Motor neuron (in vitro differentiated cells): ENCODE data around the gene NCKAP5. TPM values are rescaled to one million over a fixed set of nuclear protein-coding genes. Genes with fewer than 3 reads are reported as not detected.

ENCODE experiments used
- ATAC-seq, 8 experiments: fragments of 200-7000 bp; cut with Tn5 transposase; replicated peaks in 6 of 8; 2 replicates each; pipeline ENCODE4 v1.8.0; 2021; ENCODE audit warnings: mild to moderate bottlenecking in 8 of 8, moderate library complexity in 8 of 8
- H3K27ac ChIP-seq, 2 donors: fragments of 250-450 bp; sonication (Bioruptor Pico); 2 replicates each; pipeline ENCODE4 v1.9.0; 2021; ENCODE audit warnings: antibody characterized with exemption in 2 of 2, mild to moderate bottlenecking in 2 of 2, moderate library complexity in 1 of 2
- H3K4me1 ChIP-seq, 2 donors: fragments of 250-450 bp; sonication (Bioruptor Pico); replicated peaks in 1 of 2; 2 replicates each; pipeline ENCODE4 v1.6.1; 2021; ENCODE audit warnings: antibody characterized with exemption in 2 of 2, mild to moderate bottlenecking in 2 of 2, moderate library complexity in 1 of 2
- H3K4me3 ChIP-seq, 5 donors: fragments of 250-450 bp; sonication (Bioruptor Pico); 2 replicates each; pipeline ENCODE4 v1.9.0; 2021; ENCODE audit warnings: antibody characterized with exemption in 5 of 5, mild to moderate bottlenecking in 5 of 5, moderate library complexity in 4 of 5
- WGBS, 10 experiments: fragments of 450-650 bp; shearing (Covaris generic); methylation state at CpG; one replicate each; pipeline ENCODE4 v1.0.0; 2022; 5-methylcytosine and 5-hydroxymethylcytosine counted together
- in situ Hi-C, 9 experiments: fragments of 400-800 bp; cut with MboI; loops; one replicate each; pipeline ENCODE4 v1.15.0; 2021; ENCODE audit warnings: low sequenced_read_pairs in 9 of 9, low pct_unique_long_range_greater_than_20kb in 2 of 9; ENCODE audit not compliant: unreplicated experiment in 9 of 9
- total RNA-seq, 8 experiments: library from RNA; unstranded; fragments of 300-600 nt; gene quantifications; 2 replicates each; pipeline versions ENCODE4 v1.2.3 to v1.2.4, GENCODE V29; 2022

The NCKAP5 gene
- total RNA-seq, 8 experiments from 2014 or later: 0.66 to 16.2 (median 5.9) TPM

DNA sequence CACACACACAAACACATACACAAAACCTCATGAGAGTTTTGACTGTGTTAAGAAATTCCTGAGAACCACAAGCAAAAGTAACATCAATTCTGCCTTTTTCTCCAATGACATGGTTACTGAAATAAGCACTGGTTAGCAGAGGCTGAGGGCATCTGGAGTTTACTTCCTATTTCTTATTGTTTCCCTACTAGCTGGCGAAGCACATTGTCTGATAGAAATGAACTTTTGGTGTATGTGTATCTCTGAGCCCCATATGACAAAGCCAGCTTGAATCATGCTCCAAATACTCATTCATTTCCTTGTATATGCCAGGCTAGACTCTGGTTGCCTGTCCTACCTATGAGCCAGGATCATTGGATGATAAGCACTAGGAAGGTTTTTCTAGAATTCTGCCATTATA lies 203.1 kb downstream of the NCKAP5 start:
- 67 to 100% (median 85%) methylated on average over 1 of the region's 1 CpG; no CpG with 5 or more reads in 2 of the 10 experiments for WGBS, 10 experiments
- no peak for ATAC-seq
- in situ Hi-C loops: no loop called here

DNA sequence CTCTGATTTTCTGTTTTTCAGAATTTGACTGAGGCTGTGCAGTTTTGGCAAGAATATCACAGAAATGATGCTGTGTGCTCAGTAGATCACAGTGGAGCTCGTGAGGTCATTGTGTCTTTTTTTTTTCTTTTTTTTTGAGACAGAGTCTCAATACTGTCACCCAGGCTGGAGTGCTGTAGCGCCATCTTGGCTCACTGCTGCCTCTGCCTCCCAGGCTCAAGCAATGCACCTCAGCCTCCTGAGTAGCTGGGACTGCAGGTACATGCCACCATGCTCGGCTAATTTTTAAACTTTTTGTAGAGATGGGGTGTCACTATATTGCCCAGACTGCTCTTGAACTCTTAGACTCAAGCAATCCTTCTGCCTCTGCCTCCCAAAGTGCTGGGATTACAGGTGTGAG lies 203.6 kb downstream of the NCKAP5 start:
- H3K4me3 ChIP-seq: no peak overlapping the region
- H3K4me1 ChIP-seq: peaks cover 41 to 50% of the 10 kb centered on the region in 2 donors
- H3K27ac ChIP-seq: no peak overlapping the region
- WGBS, 10 experiments: 17 to 100% (median 90%) methylated on average over 1 to 3 of the region's 3 CpGs; no CpG with 5 or more reads in 1 of the 10 experiments
- no peak for ATAC-seq
- in situ Hi-C loops: no loop called here

More for the DNA sequence above, 203.1 kb downstream of the NCKAP5 start:
- no peak overlapping the region for H3K27ac ChIP-seq
- peaks cover 42 to 52% of the 10 kb centered on the region in 2 donors for H3K4me1 ChIP-seq
- no peak overlapping the region for H3K4me3 ChIP-seq

DNA sequence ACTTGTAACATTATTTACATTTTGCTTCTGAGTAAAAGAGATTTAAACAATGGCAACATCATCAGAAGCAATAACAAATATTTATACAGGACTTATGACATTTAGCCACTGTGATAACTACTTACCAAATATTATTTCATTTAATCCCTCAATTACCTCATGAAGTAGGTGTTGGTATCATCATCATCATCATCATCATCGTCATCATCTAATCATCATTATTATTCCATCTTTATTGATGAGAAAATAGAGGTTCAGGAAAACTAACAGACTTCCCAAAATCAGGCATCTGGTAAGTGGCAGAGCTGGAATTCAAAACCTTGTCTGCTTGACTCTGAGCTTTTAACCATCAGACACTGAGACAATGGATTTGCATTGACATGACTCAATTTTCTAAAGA lies 204.4 kb downstream of the NCKAP5 start:
- in situ Hi-C loops: no loop called here
- Histone ChIP-seq H3K4me3 (no peak overlapping the region), H3K27ac (no peak overlapping the region), H3K4me1 (peaks cover 39 to 49% of the 10 kb centered on the region in 2 donors)
- no peak for ATAC-seq
- WGBS, 10 experiments: 57 to 100% (median 90%) methylated on average over 1 of the region's 1 CpG; no CpG with 5 or more reads in 2 of the 10 experiments

DNA sequence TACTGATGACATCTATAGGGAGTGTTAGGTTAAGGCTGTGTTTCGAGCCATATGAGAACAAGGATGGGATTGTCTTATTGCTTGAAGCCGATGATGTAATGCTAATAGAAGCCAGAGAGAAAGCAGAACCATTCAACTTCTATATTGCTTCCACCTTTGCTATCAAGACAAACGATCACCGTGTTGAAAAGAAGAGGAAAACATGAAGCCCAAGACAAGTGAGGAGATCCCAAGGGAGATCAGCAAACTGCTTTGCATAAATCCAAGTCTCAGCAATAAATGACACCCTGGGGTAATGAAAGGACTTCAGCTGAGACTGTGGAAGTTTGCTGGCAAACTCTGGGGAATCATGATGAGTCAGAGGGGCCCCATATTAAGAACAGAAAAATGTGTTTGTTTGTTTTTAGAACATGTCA lies 206.2 kb downstream of the NCKAP5 start:
- H3K27ac ChIP-seq: no peak overlapping the region
- H3K4me3 ChIP-seq: no peak overlapping the region
- peaks cover 27 to 34% of the 10 kb centered on the region in 2 donors for H3K4me1 ChIP-seq
- ATAC-seq: peak; percentile 73 to 96 (median 94)
- WGBS, 10 experiments: 2 to 40% (median 23%) methylated on average over 2 to 4 of the region's 4 CpGs; no CpG with 5 or more reads in 1 of the 10 experiments
- in situ Hi-C loops: no loop called here

DNA sequence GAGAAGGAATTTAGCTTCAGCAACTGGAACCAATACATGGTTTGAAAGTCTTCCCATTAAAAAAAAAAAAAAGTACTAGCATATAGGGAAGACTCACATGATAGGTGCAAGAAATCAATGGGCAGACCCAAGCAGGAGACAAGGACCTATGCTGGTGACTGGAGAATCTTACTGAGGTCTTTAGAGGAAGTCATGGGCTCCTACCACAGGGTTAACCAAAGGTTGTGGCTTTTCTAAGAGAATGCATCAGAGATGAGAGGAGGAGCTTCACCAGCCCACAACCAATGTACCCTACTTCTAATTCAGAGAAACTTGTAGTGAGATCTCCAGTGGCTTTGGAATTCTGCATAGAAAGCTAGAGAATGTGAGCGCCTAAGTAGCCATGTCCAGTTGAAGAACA lies 207.4 kb downstream of the NCKAP5 start:
- 83 to 100% (median 100%) methylated on average over 1 of the region's 1 CpG for WGBS, 10 experiments

DNA sequence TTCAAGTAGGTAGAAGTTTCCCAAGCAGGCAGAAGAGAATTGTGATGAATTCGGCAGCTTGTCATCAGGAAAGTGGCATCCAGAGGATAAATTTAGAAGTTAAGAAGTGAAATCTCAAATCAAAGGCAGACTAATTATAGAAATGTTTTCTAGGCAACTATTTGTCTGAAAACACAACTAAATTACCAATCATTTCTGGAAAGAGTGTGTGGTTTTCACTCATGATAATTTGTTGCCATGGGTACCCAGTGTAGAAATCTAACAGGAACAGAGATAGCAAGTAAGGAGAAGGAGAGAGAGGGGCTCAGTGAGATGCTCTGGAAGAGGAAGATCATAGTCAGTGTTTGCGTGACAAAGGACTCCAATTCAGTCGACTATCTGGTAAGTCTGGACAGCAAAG lies 208.1 kb downstream of the NCKAP5 start:
- peak in 1 of 8 experiments; percentile 25 for ATAC-seq
- no peak overlapping the region for H3K27ac ChIP-seq
- H3K4me1 ChIP-seq: peaks cover 24 to 34% of the 10 kb centered on the region in 2 donors
- H3K4me3 ChIP-seq: no peak overlapping the region
- in situ Hi-C loops: no loop called here
- WGBS, 10 experiments: 0 to 67% (median 45%) methylated on average over 1 to 3 of the region's 3 CpGs; no CpG with 5 or more reads in 1 of the 10 experiments

More for the DNA sequence above, 207.4 kb downstream of the NCKAP5 start:
- in situ Hi-C loops: no loop called here
- Histone ChIP-seq H3K27ac (no peak overlapping the region), H3K4me3 (no peak overlapping the region), H3K4me1 (peaks cover 24 to 34% of the 10 kb centered on the region in 2 donors)
- ATAC-seq: no peak

DNA sequence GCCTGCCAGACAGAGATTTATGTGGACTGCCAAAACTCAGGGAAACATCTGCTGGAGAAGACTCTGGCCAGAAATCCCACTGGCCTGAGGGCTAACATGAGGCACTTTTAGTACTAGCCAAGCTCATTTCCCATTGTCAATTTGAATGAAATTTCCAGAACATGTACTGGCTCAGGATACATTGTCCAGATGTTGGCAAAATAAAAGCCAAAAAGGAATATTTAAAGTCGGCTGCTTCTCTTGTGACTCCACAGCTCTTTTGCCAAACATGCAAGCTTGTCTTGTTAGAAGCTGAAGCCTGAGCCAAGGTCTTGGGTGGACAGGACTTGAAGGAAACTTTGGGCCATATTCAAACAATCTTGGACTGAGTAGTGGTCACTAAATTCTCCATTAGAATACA lies 215.5 kb downstream of the NCKAP5 start:
- WGBS, 10 experiments: 0 to 100% (median 67%) methylated on average over 1 of the region's 1 CpG; no CpG with 5 or more reads in 3 of the 10 experiments
- H3K4me3 ChIP-seq: no peak overlapping the region
- H3K4me1 ChIP-seq: no peaks in the 10 kb centered on the region
- in situ Hi-C loops: no loop called here
- H3K27ac ChIP-seq: no peak overlapping the region
- peak in 3 of 8 experiments; percentile 41 to 94 (median 67) for ATAC-seq

DNA sequence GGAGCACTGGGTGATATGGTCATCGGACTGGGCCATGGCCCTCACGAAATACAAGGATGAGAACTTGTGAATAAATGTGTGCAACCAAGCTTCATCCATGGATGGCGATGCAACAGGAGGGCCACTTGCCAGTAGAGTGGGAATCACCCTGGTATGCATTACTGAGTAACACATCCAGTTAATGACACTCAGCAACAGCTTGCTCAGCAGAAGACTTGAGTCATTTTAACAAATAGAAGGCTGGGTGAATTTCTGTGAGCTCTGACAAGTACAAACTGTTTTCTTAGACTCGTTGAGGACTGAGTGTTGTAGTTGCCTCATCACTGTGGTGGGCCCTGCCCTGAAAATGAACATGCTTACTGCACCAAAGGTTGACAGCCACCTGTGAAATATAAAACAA lies 221.6 kb downstream of the NCKAP5 start:
- in situ Hi-C loops: no loop called here
- WGBS, 10 experiments: 11 to 90% (median 57%) methylated on average over 1 to 4 of the region's 4 CpGs; no CpG with 5 or more reads in 1 of the 10 experiments
- Histone ChIP-seq H3K4me1 (peaks cover 18 to 24% of the 10 kb centered on the region in 2 donors), H3K27ac (no peak overlapping the region), H3K4me3 (no peak overlapping the region)
- peak in 7 of 8 experiments; percentile 47 to 93 (median 78) for ATAC-seq

DNA sequence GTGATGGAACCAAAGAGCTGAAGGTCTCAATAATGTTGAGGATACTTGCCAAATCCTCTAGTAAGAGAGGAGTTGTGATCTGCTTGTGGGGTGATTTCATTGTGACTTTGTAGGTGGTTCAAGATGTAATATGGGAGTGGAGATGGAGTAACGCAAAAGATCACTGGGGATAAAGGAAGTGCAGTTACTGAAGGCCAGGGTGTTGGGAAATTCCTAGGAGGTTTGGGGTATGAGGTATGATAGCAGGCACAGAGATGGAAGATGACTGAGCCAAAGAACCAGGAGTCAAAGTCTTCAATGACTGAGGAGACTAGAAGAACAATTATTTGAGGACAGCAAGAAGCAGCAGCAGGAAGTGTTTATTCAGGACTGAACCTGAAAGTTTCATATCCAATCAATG lies 222.6 kb downstream of the NCKAP5 start:
- no peak for ATAC-seq
- in situ Hi-C loops: no loop called here
- Histone ChIP-seq H3K27ac (no peak overlapping the region), H3K4me3 (no peak overlapping the region), H3K4me1 (peaks cover 18 to 24% of the 10 kb centered on the region in 2 donors)
- 89 to 100% (median 95%) methylated on average over 1 of the region's 1 CpG; no CpG with 5 or more reads in 6 of the 10 experiments for WGBS, 10 experiments

DNA sequence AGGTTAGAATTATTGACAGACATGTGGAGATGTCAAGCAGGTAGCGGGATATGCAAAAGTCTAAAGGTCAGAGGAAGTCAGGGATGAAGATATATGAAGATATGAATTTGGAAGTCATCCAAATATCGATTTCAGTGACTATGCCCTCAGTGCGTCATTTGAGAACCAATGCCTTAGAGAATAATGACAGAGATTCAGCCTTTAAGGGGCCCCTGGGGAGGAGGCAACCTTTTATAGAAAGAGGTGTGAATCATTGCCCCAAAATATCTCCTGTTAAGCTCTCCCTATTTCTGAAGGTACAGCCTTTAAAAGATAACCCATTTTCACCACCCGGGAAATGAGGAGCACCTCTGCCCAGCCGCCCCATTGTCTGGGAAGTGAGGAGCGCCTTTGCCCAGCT lies 223.4 kb downstream of the NCKAP5 start:
- no peak for ATAC-seq
- in situ Hi-C loops: no loop called here
- 62 to 100% (median 90%) methylated on average over 1 to 4 of the region's 6 CpGs; no CpG with 5 or more reads in 3 of the 10 experiments for WGBS, 10 experiments
- H3K4me3 ChIP-seq: no peak overlapping the region
- H3K4me1 ChIP-seq: peaks cover 18 to 24% of the 10 kb centered on the region in 2 donors
- H3K27ac ChIP-seq: no peak overlapping the region

DNA sequence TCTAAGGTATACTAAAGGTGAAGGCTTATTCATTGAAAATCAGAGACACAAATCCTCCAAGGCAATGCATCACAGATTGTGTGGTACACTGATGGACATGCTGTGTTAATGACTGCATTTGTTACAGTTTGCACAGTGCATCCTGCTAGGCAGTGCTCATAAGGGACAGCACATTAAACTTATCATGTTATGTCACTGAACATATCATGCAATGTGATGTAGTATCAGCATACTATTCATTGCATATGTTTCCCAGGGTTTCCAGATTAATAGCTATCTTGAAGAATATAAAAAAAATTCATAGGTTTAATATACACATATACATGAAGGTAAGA lies 225.3 kb downstream of the NCKAP5 start:
- Histone ChIP-seq H3K4me1 (peaks cover 18 to 27% of the 10 kb centered on the region in 2 donors), H3K27ac (peak overlapping the region; percentile 2 to 42), H3K4me3 (no peak overlapping the region)
- peak in 5 of 8 experiments; percentile 25 to 80 (median 69) for ATAC-seq
- in situ Hi-C loops: no loop called here

DNA sequence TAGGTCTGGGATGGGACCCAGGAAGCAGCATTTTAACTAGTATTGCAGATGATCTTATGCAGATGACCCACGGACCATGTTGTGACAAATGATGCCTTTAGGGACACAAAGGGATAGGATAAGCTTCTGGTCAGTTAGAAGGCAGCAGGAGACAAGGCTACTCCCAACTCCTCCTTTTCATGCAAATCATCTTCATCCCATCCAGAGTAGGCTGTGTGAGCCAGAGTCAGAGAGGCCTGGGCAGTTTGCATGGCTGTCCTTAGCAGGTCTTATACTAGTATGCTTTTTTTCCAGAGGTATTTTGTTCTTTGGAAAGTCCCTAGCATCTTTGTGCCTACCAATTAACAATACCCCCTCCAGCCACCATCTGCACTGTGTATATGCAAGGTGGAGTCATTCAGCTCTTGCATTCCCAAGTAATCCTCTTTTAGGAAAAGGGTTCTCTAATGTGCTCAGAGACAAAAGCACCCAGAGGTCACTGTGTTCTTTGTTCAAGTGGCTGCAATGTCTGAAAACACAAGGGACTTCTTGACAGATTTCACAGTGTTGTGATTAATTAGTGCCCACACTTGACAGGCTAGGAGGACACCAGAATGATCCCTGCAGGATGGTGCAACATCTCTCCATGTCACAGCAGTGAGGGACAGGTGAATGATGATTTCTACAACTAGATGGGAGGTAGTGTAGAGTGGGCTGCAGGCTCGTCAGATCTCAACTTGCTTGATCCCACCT lies 225.8 kb downstream of the NCKAP5 start:
- WGBS, 10 experiments: 13 to 73% (median 40%) methylated on average over 1 to 2 of the region's 2 CpGs; no CpG with 5 or more reads in 3 of the 10 experiments
- Histone ChIP-seq H3K27ac (peak overlapping the region; percentile 2 to 42), H3K4me1 (peaks cover 18 to 27% of the 10 kb centered on the region in 2 donors), H3K4me3 (no peak overlapping the region)
- in situ Hi-C loops: no loop called here
- ATAC-seq: peak; percentile 8 to 83 (median 62)

DNA sequence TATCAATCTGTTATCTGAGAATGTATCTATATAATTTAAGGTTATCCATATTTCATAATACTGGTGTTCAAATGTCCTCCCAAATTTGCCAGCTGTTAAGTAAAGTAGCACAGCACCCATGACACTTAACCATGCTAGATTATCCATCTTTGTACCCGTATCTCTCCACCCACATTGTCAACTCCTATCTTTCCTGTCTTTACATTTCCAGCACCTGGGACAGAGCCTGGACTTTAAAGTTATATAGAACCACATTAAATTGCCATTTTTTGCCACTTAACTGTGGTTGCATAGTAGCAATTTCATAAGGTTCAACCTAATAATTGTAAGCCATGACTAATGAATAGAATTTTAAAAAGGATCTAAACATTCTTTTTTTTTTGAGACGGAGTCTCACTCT lies 226.7 kb downstream of the NCKAP5 start:
- WGBS, 10 experiments: 0 to 100% (median 71%) methylated on average over 1 to 2 of the region's 2 CpGs; no CpG with 5 or more reads in 3 of the 10 experiments
- Histone ChIP-seq H3K27ac (no peak overlapping the region), H3K4me1 (peaks cover 18 to 27% of the 10 kb centered on the region in 2 donors), H3K4me3 (no peak overlapping the region)
- in situ Hi-C loops: no loop called here
- no peak for ATAC-seq
